GM19099 (cell line): ENCODE measurements around the gene USP38.

Experiments used
- POLR2A ChIP-seq: IDR thresholded peaks from 3 replicates; pipeline ENCODE4 v1.6.1; 2011; ENCODE audit warnings: low read depth; ENCODE audit not compliant: insufficient read length; ENCODE audit errors: extremely low read depth

The USP38 gene, protein sequence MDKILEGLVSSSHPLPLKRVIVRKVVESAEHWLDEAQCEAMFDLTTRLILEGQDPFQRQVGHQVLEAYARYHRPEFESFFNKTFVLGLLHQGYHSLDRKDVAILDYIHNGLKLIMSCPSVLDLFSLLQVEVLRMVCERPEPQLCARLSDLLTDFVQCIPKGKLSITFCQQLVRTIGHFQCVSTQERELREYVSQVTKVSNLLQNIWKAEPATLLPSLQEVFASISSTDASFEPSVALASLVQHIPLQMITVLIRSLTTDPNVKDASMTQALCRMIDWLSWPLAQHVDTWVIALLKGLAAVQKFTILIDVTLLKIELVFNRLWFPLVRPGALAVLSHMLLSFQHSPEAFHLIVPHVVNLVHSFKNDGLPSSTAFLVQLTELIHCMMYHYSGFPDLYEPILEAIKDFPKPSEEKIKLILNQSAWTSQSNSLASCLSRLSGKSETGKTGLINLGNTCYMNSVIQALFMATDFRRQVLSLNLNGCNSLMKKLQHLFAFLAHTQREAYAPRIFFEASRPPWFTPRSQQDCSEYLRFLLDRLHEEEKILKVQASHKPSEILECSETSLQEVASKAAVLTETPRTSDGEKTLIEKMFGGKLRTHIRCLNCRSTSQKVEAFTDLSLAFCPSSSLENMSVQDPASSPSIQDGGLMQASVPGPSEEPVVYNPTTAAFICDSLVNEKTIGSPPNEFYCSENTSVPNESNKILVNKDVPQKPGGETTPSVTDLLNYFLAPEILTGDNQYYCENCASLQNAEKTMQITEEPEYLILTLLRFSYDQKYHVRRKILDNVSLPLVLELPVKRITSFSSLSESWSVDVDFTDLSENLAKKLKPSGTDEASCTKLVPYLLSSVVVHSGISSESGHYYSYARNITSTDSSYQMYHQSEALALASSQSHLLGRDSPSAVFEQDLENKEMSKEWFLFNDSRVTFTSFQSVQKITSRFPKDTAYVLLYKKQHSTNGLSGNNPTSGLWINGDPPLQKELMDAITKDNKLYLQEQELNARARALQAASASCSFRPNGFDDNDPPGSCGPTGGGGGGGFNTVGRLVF

GRCh38 chr4:143184503-143185252, at the start of gene USP38:
Gene USP38, plus strand, starts transcription at chr4:143184917. Its CDS starts 534 bp downstream, at chr4:143185451.
- TF ChIP-seq POLR2A, result peak; percentile 72

DNA sequence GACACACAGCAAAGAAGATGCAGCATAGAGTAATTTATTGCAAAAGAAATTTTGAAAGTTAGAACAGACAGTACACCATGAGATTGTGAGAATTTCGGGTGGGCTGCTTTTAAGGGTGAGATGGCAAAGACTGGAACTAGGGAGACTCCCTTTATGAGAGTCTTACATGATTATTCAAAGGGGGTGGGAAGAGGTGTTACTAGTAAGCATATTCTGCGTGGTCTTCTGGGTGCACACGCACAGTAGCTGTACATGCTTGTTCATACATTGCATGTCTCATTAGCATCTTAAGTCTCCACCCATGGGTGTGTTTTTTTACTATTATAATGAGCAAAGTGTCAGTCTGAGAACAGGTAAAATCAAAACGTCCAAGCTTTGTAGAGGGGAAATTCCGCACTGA, 49.4 kb upstream of the USP38 start:
- no peak for TF ChIP-seq POLR2A

GRCh38 chr4:143140696-143141095, 44.0 kb upstream of the USP38 start:
- TF ChIP-seq POLR2A, result no peak

- TF ChIP-seq POLR2A, result no peak
Observed at GRCh38 chr4:143148521-143148920, 36.2 kb upstream of the USP38 start.

DNA sequence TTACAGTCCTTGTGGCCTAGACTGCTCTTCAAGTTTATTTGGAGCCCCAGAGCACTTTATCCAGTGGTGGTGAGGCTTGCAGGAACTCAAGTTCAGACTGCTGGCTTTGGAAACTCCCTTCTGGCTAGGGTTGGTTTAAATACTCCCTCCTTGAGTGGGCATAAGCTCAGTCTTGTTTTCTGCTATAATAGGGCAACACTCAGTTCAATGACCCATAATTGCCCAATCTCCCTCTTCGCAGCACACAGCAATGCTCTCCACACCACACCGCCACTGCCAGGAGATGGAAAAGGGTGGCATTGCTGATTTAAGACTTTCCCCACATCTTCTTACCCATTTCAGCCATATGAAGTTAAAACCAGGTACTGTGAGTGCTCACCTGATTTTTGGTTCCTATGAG, 27.9 kb upstream of the USP38 start:
- no peak for TF ChIP-seq POLR2A

DNA sequence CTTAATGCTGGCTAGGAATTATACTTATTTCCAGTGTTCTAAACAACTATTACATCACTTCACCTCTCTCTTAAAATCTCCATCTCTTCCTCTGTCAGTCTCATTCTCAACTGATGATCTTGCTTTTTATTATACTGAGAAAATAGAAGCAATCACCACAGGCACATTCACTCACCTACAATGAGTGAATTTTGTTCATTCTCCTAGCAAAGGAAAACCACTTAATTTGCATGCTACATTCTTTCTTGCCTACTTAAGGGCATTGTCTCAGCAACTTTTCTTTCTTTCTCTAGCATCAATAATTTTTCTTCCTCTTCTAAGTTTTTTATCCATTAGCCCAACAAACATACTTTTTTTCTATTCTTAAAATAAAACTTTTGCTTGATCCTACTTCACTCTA, 21.1 kb upstream of the USP38 start:
- TF ChIP-seq POLR2A, result no peak

GRCh38 chr4:143178923-143179322, 5.8 kb upstream of the USP38 start:
- no peak for TF ChIP-seq POLR2A

GRCh38 chr4:143183513-143184216, 1.1 kb upstream of the USP38 start:
- TF ChIP-seq POLR2A, result no peak

GRCh38 chr4:143184217-143184502, 557 bp upstream of the USP38 start:
- no peak for TF ChIP-seq POLR2A

DNA sequence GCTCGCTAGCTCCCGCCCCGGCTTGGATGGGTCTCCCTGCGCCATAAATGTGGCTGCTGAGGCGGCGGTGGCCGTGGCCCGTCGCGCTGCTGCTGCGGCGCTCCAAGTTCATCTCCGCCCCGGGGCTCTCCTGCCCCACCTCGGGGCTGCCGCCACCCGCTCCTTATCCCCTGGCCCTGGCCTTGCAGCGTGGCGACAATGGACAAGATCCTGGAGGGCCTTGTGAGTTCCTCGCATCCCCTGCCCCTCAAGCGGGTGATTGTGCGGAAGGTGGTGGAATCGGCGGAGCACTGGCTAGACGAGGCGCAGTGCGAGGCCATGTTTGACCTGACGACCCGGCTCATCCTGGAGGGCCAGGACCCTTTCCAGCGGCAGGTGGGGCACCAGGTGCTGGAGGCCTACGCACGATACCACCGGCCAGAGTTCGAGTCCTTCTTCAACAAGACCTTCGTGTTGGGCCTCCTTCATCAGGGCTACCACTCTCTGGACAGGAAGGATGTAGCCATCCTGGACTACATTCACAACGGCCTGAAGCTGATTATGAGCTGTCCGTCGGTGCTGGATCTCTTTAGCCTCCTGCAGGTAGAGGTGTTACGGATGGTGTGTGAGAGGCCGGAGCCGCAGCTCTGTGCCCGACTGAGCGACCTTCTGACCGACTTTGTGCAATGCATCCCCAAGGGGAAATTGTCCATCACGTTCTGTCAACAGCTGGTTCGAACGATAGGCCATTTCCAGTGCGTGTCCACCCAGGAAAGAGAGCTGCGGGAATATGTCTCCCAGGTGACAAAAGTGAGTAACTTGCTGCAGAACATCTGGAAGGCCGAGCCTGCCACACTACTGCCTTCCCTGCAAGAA, 763 bp downstream of the USP38 start:
- TF ChIP-seq POLR2A, result no peak

- no peak for TF ChIP-seq POLR2A
Observed at GRCh38 chr4:143186212-143186611, 1.5 kb downstream of the USP38 start.

DNA sequence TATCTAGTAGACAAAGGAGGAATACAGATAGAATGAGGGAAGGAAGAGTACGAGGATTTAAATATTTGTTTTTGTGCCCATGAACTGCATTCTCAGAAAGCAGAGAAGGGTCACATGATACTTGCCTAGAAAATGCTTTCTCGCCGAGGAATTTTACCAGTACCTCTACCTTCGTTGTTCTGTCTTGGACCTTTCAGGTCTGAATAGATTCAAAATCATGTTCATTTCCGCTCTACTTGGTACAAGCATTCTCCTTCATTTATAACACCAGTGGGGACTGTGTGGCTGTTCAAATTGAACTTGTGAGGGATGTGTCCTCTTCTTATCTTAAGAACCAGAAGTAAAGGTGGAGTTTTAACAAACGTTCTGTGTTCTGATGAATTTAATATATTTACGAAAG, 1.9 kb downstream of the USP38 start:
- TF ChIP-seq POLR2A, result no peak
